ENCODE data around the gene C2orf80. TPM values are rescaled to one million over a fixed set of nuclear protein-coding genes. Genes with fewer than 3 reads are reported as not detected.
"Not testable (repeated sequence)": the region's sequence is repeated elsewhere in the genome, so short reads cannot be mapped to it uniquely, and the experiment has no call there.

C2orf80 gene
- total RNA-seq, 2 experiments from 2014 or later, result not detected

DNA sequence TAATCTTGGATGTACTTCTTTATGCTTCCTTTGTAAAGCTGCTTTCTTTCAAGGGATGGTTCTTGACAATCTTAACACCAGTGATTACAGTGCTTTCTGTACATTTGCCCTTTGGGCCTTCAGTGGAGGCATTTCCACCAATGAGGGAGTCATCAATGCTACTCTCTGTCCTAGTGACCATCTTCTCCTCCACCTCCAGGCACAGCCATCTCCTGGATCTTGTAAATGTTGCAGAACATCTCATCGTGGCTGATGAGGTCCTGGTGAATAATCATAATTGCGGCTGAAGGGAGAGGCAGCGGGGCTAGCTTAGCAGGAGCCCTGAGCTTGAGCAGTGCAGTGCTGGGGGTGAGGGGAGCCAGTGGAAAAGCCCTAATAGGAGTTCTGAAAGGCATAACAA, 32.5 kb upstream of the C2orf80 start:
- Histone ChIP-seq H3K9me2 (ENCODE audit: insufficient read depth, low read length) (no peaks in the 10 kb centered on the region), H2AFZ (ENCODE audit: low read length) (no peak overlapping the region), H3K27ac (ENCODE audit: low read depth, low read length, poor library complexity, severe bottlenecking) (no peak overlapping the region), H3K79me2 (ENCODE audit: insufficient read depth, low read depth, low read length) (no peaks in the 10 kb centered on the region), H3K36me3 (ENCODE audit: insufficient read depth, low read length) (no peaks in the 10 kb centered on the region), H4K20me1 (ENCODE audit: insufficient read depth, low read length) (no peaks in the 10 kb centered on the region), H3K4me1 (ENCODE audit: insufficient read depth, low read length, poor library complexity, severe bottlenecking) (no peaks in the 10 kb centered on the region), H3K4me2 (ENCODE audit: low read length) (no peak overlapping the region), H3K9me3 (ENCODE audit: low read length) (no peaks in the 10 kb centered on the region), H3K4me3 (ENCODE audit: low read depth, low read length, poor library complexity, severe bottlenecking) (no peak overlapping the region)
- no TSS peak for BruUV-seq (replicated peaks)
- POLR2A ChIA-PET, result interaction anchor here (0.6 kb wide), 2 partner anchors 91 to 406 kb away, joined by 3 to 4 read pairs; no protein-coding TSS in a partner anchor
- no peak for DNase-seq (ENCODE audit: low spot score)
- CTCF ChIA-PET (ENCODE audit: unreplicated experiment), result no interaction called here
- intact Hi-C loops (cut with micrococcal nuclease; ENCODE audit: unreplicated experiment), result no loop called here
- TF ChIP-seq CTCF (conservative IDR thresholded peaks at IDR 0.05; ENCODE audit: low read length), result no peak
- TF ChIP-seq EZH2phosphoT487 (IDR thresholded peaks at IDR 0.05; ENCODE audit: borderline replicate concordance, low read depth, low read length), result no peak

- H3K79me2 ChIP-seq (ENCODE audit: insufficient read depth, low read depth, low read length); H2AFZ ChIP-seq (ENCODE audit: low read length); H3K4me1 ChIP-seq (ENCODE audit: insufficient read depth, low read length, poor library complexity, severe bottlenecking); H3K9me2 ChIP-seq (ENCODE audit: insufficient read depth, low read length); H4K20me1 ChIP-seq (ENCODE audit: insufficient read depth, low read length); H3K4me3 ChIP-seq (ENCODE audit: low read depth, low read length, poor library complexity, severe bottlenecking); H3K9me3 ChIP-seq (ENCODE audit: low read length); DNase-seq (ENCODE audit: low spot score); H3K36me3 ChIP-seq (ENCODE audit: insufficient read depth, low read length); CTCF ChIA-PET (ENCODE audit: unreplicated experiment); intact Hi-C loops (cut with micrococcal nuclease; ENCODE audit: unreplicated experiment); H3K27ac ChIP-seq (ENCODE audit: low read depth, low read length, poor library complexity, severe bottlenecking); H3K4me2 ChIP-seq (ENCODE audit: low read length); BruUV-seq (replicated peaks): not testable (repeated sequence)
- POLR2A ChIA-PET, result interaction anchor here (0.6 kb wide), 1 partner anchor 406 kb away, joined by 3 read pairs; no protein-coding TSS in a partner anchor
Measured at GRCh38 chr2:208221873-208222272, 32.0 kb upstream of the C2orf80 start.

DNA sequence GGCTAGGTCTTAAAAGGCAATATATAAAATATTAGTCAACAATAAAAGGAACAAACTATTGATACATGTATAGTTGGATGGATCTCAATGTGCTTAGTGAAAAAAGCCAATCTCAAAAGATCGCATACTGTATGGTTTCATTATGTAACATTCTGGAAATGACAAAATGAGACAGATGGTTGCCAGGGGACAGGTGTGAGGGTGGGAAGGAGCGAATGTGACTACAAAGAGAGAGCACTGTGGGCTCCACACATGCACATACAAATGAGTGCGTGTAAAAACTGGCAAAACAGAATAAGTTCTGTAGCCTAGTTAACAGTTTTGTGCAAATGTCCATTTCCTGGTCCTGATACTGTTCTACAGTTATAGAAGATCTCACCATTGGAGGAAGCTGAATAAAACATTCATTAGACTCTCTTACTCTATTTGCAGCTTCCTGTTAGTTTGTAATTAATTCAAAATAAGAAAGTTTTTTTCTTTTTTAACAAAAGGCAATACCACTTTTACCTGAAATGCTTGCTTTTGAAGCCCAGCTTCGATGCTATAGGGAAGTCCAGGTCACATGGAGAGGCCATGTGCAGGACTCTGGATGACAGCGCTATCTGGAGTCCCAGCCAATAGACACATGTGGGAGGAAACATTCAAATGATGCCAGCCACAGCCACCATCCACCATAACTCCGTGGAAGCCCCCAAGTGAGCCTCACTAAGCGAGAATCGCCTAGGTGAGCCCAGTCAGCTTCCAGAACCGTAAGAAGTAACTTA, 21.0 kb upstream of the C2orf80 start:
- Histone ChIP-seq H3K4me3 (ENCODE audit: low read depth, low read length, poor library complexity, severe bottlenecking) (no peak overlapping the region), H4K20me1 (ENCODE audit: insufficient read depth, low read length) (no peaks in the 10 kb centered on the region), H3K9me3 (ENCODE audit: low read length) (no peaks in the 10 kb centered on the region), H3K36me3 (ENCODE audit: insufficient read depth, low read length) (no peaks in the 10 kb centered on the region), H3K79me2 (ENCODE audit: insufficient read depth, low read depth, low read length) (no peaks in the 10 kb centered on the region), H2AFZ (ENCODE audit: low read length) (no peak overlapping the region), H3K4me1 (ENCODE audit: insufficient read depth, low read length, poor library complexity, severe bottlenecking) (no peaks in the 10 kb centered on the region), H3K9me2 (ENCODE audit: insufficient read depth, low read length) (no peaks in the 10 kb centered on the region), H3K4me2 (ENCODE audit: low read length) (no peak overlapping the region), H3K27ac (ENCODE audit: low read depth, low read length, poor library complexity, severe bottlenecking) (no peak overlapping the region)
- TF ChIP-seq EZH2phosphoT487 (IDR thresholded peaks at IDR 0.05; ENCODE audit: borderline replicate concordance, low read depth, low read length) (no peak), CTCF (conservative IDR thresholded peaks at IDR 0.05; ENCODE audit: low read length) (no peak)
- ChIA-PET CTCF (ENCODE audit: unreplicated experiment) (no interaction called here), POLR2A (interaction anchor here (0.6 kb wide), 2 partner anchors 33 to 59 kb away, joined by 4 to 6 read pairs; no protein-coding TSS in a partner anchor)
- intact Hi-C loops (cut with micrococcal nuclease; ENCODE audit: unreplicated experiment), result no loop called here
- BruUV-seq (replicated peaks), result no TSS peak
- DNase-seq (ENCODE audit: low spot score), result no peak
